Suprapubic skin (tissue), 4 donors: Measurements from ENCODE around the gene DCUN1D1. TPM values are rescaled to one million over a fixed set of nuclear protein-coding genes. Genes with fewer than 3 reads are reported as not detected.

Experiments
- total RNA-seq, 4 donors: library from RNA; depleted of rRNA; stranded (reverse); fragments of >200 nt; gene quantifications; one replicate each; pipeline ENCODE4 v1.1.0, GENCODE V29; 2016

DCUN1D1 gene
- total RNA-seq, 4 donors from 2014 or later: 17.5 to 29.7 (median 23.0) TPM

Other genes with a start within 250 kb of the DCUN1D1 start
- gene ATP11B, start 187.0 kb downstream of the DCUN1D1 start, total RNA-seq: 100 to 1,000 TPM in 3 of 4 donors, 10 to 100 TPM in 1; 87.7 to 160 (median 122) TPM
- gene MCCC1, start 119.0 kb upstream of the DCUN1D1 start, total RNA-seq: 10 to 100 TPM; 24.8 to 58.7 (median 34.7) TPM
- gene LAMP3, start 182.2 kb upstream of the DCUN1D1 start, total RNA-seq: 1 to 10 TPM in 3 of 4 donors, under 1 TPM in 1; 0.64 to 5.6 (median 1.7) TPM